Right lobe of liver (tissue), 6 donors: ENCODE data around the gene PPP2R5D. TPM values are rescaled to one million over a fixed set of nuclear protein-coding genes. Genes with fewer than 3 reads are reported as not detected.

ENCODE experiments used
- ATAC-seq, 4 donors: fragments of 200-7000 bp; cut with Tn5 transposase; one replicate each; pipeline ENCODE4 v1.9.1; 2020; ENCODE audit warnings: mild to moderate bottlenecking in 4 of 4, moderate library complexity in 4 of 4
- DNase-seq, 3 donors: peaks; one replicate each; pipeline ENCODE4 v3.0.0-alpha.2; 2020
- H3K27ac ChIP-seq, 3 donors: fragments of 200-600 bp; one replicate each; pipeline ENCODE4 v1.8.0; 2022
- H3K27me3 ChIP-seq, 2 donors: fragments of 200-600 bp; one replicate each; pipeline ENCODE4 v1.8.0; 2022
- H3K36me3 ChIP-seq, 4 donors: fragments of 200-600 bp; sonication (generic) in 1 of 4; one replicate each; pipeline versions ENCODE4 v1.5.1 to v1.8.0; 2017 to 2022; ENCODE audit warnings: control low read depth in 1 of 4
- H3K4me1 ChIP-seq, 4 donors: fragments of 200-600 bp; sonication (generic) in 1 of 4; one replicate each; pipeline versions ENCODE4 v1.5.1 to v1.8.0; 2017 to 2022; ENCODE audit warnings: control low read depth in 1 of 4
- H3K4me3 ChIP-seq, 3 donors: fragments of 200-600 bp; one replicate each; pipeline ENCODE4 v1.8.0; 2022
- H3K9me3 ChIP-seq, 4 donors: fragments of 200-600 bp; sonication (generic) in 1 of 4; one replicate each; pipeline versions ENCODE4 v1.5.1 to v1.8.0; 2017 to 2022; ENCODE audit warnings: control low read depth in 1 of 4
- CTCF ChIP-seq, 4 donors: fragments of 200-600 bp in 3 of 4; fragments of 450-650 bp in 1 of 4; IDR thresholded peaks; one replicate each; pipeline versions ENCODE4 v1.5.1 to v1.8.0; 2016 to 2022; ENCODE audit warnings: antibody characterized with exemption in 4 of 4, mild to moderate bottlenecking in 2 of 4
- POLR2A ChIP-seq: fragments of 450-650 bp; IDR thresholded peaks from one replicate; pipeline ENCODE4 v1.6.1; 2017; ENCODE audit warnings: antibody characterized with exemption, mild to moderate bottlenecking
- WGBS: methylation state at CpG from one replicate; pipeline ENCODE4 v1.1.6; 2018; ENCODE audit warnings: low coverage, low lambda C conversion rate; ENCODE audit not compliant: insufficient coverage; ENCODE audit errors: missing lambda C conversion rate; 5-methylcytosine and 5-hydroxymethylcytosine counted together
- intact Hi-C, 2 donors: fragments of 100-400 bp; cut with DNase I; formaldehyde crosslinking; loops; one replicate each; pipeline versions ENCODE4 v1.11.2 to v1.14.1; 2022
- total RNA-seq, 6 experiments: library from RNA; depleted of rRNA in 2 of 6; stranded (reverse); fragments of >200 nt in 2 of 6; fragmentation: NEBNext Ultra II Directional in 3 of 6; extraction: Animal tissue kit (Norgen Biotek cat#: 25700) in 3 of 6; gene quantifications; one replicate each; pipeline versions ENCODE4 v1.1.0 to v1.2.4, GENCODE V29; 2016 to 2023
- donor health status: DM: no; HTN: yes; CAD: no.
- donor health status: DM: no; HTN: no; CAD: no.
- donor health status: DM: no; HTN: no; CAD: no.
- donor health status: DM: no; HTN: yes; CAD: no.
- donor health status: DM: no; HTN: yes; CAD: no.

PPP2R5D gene
- total RNA-seq, 6 experiments from 2014 or later: 11.5 to 24.0 (median 16.3) TPM

- H3K27ac ChIP-seq: peak within 1 kb of the TSS; percentile 75 to 80 (median 79)
- no peak for TF ChIP-seq CTCF (IDR thresholded peaks at IDR 0.05)
- TF ChIP-seq POLR2A: peak; percentile 86
- peak; percentile 95 to 98 (median 98) for ATAC-seq
- no peaks in the 10 kb centered on the region for H3K9me3 ChIP-seq
- intact Hi-C loops: no loop called here
- WGBS: 2% methylated on average over 11 of the region's 45 CpGs
- peaks cover 0 to 30% (median 9%) of the 10 kb centered on the region in 4 donors for H3K36me3 ChIP-seq
- H3K4me3 ChIP-seq: peak within 1 kb of the TSS; percentile 66 to 94 (median 75)
- H3K27me3 ChIP-seq: no peaks in the 10 kb centered on the region
- DNase-seq: peak; percentile 94 to 96 (median 95)
- peaks cover 0 to 11% (median 4%) of the 10 kb centered on the region in 4 donors for H3K4me1 ChIP-seq
These were observed 69.3 kb downstream of the PPP2R5D start, which contains the start of gene CUL7 for GRCh38 chr6:43053545-43054205. Gene CUL7, minus strand, starts transcription at chr6:43053851. Its CDS starts 1,063 bp downstream, at chr6:43052788.

- Histone ChIP-seq H3K36me3 (peaks cover 0 to 23% (median 6%) of the 10 kb centered on the region in 4 donors), H3K4me3 (peak overlapping the region; percentile 66 to 94 (median 75)), H3K27ac (peak overlapping the region; percentile 41 to 80 (median 75)), H3K4me1 (peaks cover 0 to 11% (median 5%) of the 10 kb centered on the region in 4 donors), H3K27me3 (no peaks in the 10 kb centered on the region), H3K9me3 (no peaks in the 10 kb centered on the region)
- no peak for DNase-seq
- peak in 2 of 4 donors; percentile 4 to 5 for ATAC-seq
- WGBS: 50% methylated on average over 17 of the region's 17 CpGs
- TF ChIP-seq CTCF (IDR thresholded peaks at IDR 0.05): no peak
- no peak for TF ChIP-seq POLR2A
- intact Hi-C loops: no loop called here
These were observed 70.0 kb downstream of the PPP2R5D start for GRCh38 chr6:43054206-43054943.

- Histone ChIP-seq H3K27ac (no peak overlapping the region), H3K4me3 (no peak overlapping the region), H3K36me3 (peaks cover 0 to 17% (median 6%) of the 10 kb centered on the region in 4 donors), H3K9me3 (no peaks in the 10 kb centered on the region), H3K27me3 (no peaks in the 10 kb centered on the region), H3K4me1 (peaks cover 0 to 16% (median 5%) of the 10 kb centered on the region in 4 donors)
- TF ChIP-seq POLR2A: no peak
- no peak for TF ChIP-seq CTCF (IDR thresholded peaks at IDR 0.05)
- no peak for DNase-seq
- ATAC-seq: no peak
- intact Hi-C loops: no loop called here
- 89% methylated on average over 3 of the region's 8 CpGs for WGBS
These were observed 71.6 kb downstream of the PPP2R5D start for GRCh38 chr6:43055966-43056365.

GRCh38 chr6:43058531-43058930 lies 74.2 kb downstream of the PPP2R5D start:
- WGBS: 45% methylated on average over 1 of the region's 1 CpG
- peak overlapping the region in 2 of 3 donors; percentile 74 to 89 for H3K27ac ChIP-seq
- H3K27me3 ChIP-seq: no peaks in the 10 kb centered on the region
- peaks cover 0 to 26% (median 9%) of the 10 kb centered on the region in 4 donors for H3K4me1 ChIP-seq
- H3K4me3 ChIP-seq: peak overlapping the region; percentile 77 to 98 (median 88)
- peaks cover 0 to 27% (median 6%) of the 10 kb centered on the region in 4 donors for H3K36me3 ChIP-seq
- ATAC-seq (no peak), DNase-seq (no peak)
- TF ChIP-seq CTCF (IDR thresholded peaks at IDR 0.05): no peak
- no peak for TF ChIP-seq POLR2A
- intact Hi-C loops: no loop called here
- no peaks in the 10 kb centered on the region for H3K9me3 ChIP-seq
